A673 (cell line): ENCODE data around the gene TNS3. TPM values are rescaled to one million over a fixed set of nuclear protein-coding genes. Genes with fewer than 3 reads are reported as not detected.

Experiments
- BruUV-seq: library from RNA; stranded (reverse); fragments of 400-500 nt; replicated peaks from 2 replicates; lab custom pipeline; 2021; lab: Mats Ljungman, UMichigan
- CTCF ChIA-PET: fragments of 300-600 bp; sonication (Branson Sonifier 250); formaldehyde crosslinking; loops from one replicate; lab custom pipeline; 2022; ENCODE audit warnings: antibody characterized with exemption; lab: Charles Lee
- POLR2A ChIA-PET: fragments of 300-600 bp; sonication (Branson Sonifier 250); formaldehyde crosslinking; loops from one replicate; lab custom pipeline; 2022; ENCODE audit warnings: antibody characterized with exemption; ENCODE audit not compliant: low non-redundant PET; lab: Charles Lee
- DNase-seq: peaks from one replicate; pipeline ENCODE4 v3.0.0-alpha.2; 2015; ENCODE audit warnings: low spot score
- H3K27ac ChIP-seq: fragments of 200-600 bp; sonication (generic); 2 replicates; pipeline ENCODE4 v1.5.1; 2016; ENCODE audit warnings: mixed run types, low read depth, mild to moderate bottlenecking, mixed read lengths, antibody characterized with exemption, low read length; ENCODE audit not compliant: poor library complexity, severe bottlenecking
- H3K27me3 ChIP-seq: fragments of 200-600 bp; sonication (generic); replicated peaks from 2 replicates; pipeline ENCODE4 v1.6.1; 2017; ENCODE audit warnings: mixed run types, low read depth, mild to moderate bottlenecking, mixed read lengths, antibody characterized with exemption, low read length; ENCODE audit not compliant: insufficient read depth, poor library complexity
- H3K36me3 ChIP-seq: fragments of 200-600 bp; sonication (generic); 2 replicates; pipeline ENCODE4 v1.6.1; 2016; ENCODE audit warnings: mixed run types, mild to moderate bottlenecking, mixed read lengths, antibody characterized with exemption, low read length; ENCODE audit not compliant: insufficient read depth, poor library complexity, severe bottlenecking
- H3K4me1 ChIP-seq: fragments of 200-600 bp; sonication (generic); 2 replicates; pipeline ENCODE4 v1.6.1; 2017; ENCODE audit warnings: mixed run types, mild to moderate bottlenecking, mixed read lengths, antibody characterized with exemption, low read length; ENCODE audit not compliant: insufficient read depth, poor library complexity, severe bottlenecking
- H3K4me3 ChIP-seq: fragments of 200-600 bp; sonication (generic); 2 replicates; pipeline ENCODE4 v1.5.1; 2016; ENCODE audit warnings: low read depth, mixed run types, mild to moderate bottlenecking, mixed read lengths, low read length; ENCODE audit not compliant: poor library complexity, severe bottlenecking
- H3K9me3 ChIP-seq: fragments of 200-600 bp; sonication (generic); 2 replicates; pipeline ENCODE4 v1.6.1; 2016; ENCODE audit warnings: mixed run types, low read depth, mild to moderate bottlenecking, mixed read lengths, antibody characterized with exemption, low read length; ENCODE audit not compliant: poor library complexity, severe bottlenecking
- EZH2 ChIP-seq: fragments of 200-600 bp; sonication (generic); IDR thresholded peaks from 2 replicates; pipeline ENCODE4 v1.6.1; 2017; ENCODE audit warnings: borderline replicate concordance, low read depth, mild to moderate bottlenecking, mixed read lengths, antibody characterized with exemption, low read length; ENCODE audit not compliant: poor library complexity, severe bottlenecking
- intact Hi-C: fragments of 100-400 bp; cut with micrococcal nuclease; formaldehyde crosslinking; loops from one replicate; pipeline ENCODE4 v1.10.0; 2022; ENCODE audit not compliant: unreplicated experiment
- total RNA-seq: library from RNA; stranded (reverse); gene quantifications from 2 replicates; pipeline ENCODE4 v1.2.3, GENCODE V29; 2021
- TF ChIP-seq, protein P1 (sequence below): fragments of 300-800, 200-600 bp; sonication (generic); conservative IDR thresholded peaks from 2 replicates; pipeline ENCODE4 v1.5.1; 2017; ENCODE audit warnings: low read depth, mild to moderate bottlenecking, antibody characterized with exemption, low read length, moderate library complexity, mixed read lengths

The TNS3 gene
- total RNA-seq, 1 experiment from 2014 or later = not detected

- TF ChIP-seq, protein P1, sequence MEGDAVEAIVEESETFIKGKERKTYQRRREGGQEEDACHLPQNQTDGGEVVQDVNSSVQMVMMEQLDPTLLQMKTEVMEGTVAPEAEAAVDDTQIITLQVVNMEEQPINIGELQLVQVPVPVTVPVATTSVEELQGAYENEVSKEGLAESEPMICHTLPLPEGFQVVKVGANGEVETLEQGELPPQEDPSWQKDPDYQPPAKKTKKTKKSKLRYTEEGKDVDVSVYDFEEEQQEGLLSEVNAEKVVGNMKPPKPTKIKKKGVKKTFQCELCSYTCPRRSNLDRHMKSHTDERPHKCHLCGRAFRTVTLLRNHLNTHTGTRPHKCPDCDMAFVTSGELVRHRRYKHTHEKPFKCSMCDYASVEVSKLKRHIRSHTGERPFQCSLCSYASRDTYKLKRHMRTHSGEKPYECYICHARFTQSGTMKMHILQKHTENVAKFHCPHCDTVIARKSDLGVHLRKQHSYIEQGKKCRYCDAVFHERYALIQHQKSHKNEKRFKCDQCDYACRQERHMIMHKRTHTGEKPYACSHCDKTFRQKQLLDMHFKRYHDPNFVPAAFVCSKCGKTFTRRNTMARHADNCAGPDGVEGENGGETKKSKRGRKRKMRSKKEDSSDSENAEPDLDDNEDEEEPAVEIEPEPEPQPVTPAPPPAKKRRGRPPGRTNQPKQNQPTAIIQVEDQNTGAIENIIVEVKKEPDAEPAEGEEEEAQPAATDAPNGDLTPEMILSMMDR = no peak
- TF ChIP-seq EZH2 = no peak
- Histone ChIP-seq H3K27me3 (no peaks in the 10 kb centered on the region), H3K36me3 (no peaks in the 10 kb centered on the region), H3K4me1 (no peaks in the 10 kb centered on the region), H3K27ac (no peak overlapping the region), H3K9me3 (no peaks in the 10 kb centered on the region), H3K4me3 (no peak overlapping the region)
- intact Hi-C loops = loop anchor here (5.0 kb wide), 1 partner anchor 377 kb away; no protein-coding TSS in a partner anchor
- no peak for DNase-seq
- ChIA-PET POLR2A (no interaction called here), CTCF (no interaction called here)
- BruUV-seq = no TSS peak
These were observed 141.6 kb downstream of the TNS3 start for GRCh38 chr7:47440320-47440719.

DNA sequence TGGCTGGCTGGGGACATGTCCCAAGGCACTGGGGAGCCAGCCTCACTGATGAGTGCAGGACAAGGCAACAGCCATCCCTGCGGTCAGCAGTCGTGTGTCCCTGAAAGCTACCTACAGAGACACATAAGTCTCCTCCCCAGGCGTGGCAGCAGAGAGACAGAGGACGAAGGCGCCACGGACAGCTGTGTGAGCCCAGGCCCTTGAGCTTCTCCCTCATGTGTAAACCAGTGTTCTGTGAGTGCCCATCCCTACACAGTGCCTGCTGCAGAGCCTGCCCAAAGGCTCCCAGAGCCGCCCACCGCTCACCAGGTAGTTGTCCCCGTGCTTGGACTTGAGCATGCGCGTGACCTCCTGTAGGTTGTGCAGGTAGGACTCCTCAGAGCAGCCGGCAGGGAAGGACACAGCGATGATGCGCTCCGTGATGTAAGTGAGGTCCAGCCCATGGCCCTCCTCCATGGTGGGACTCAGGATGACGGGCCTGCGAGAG is 142.7 kb downstream of the TNS3 start:
- H3K27me3 ChIP-seq = no peaks in the 10 kb centered on the region
- no TSS peak for BruUV-seq
- intact Hi-C loops = no loop called here
- POLR2A ChIA-PET = no interaction called here
- H3K4me1 ChIP-seq = no peaks in the 10 kb centered on the region
- no peaks in the 10 kb centered on the region for H3K9me3 ChIP-seq
- DNase-seq = no peak
- no peak overlapping the region for H3K4me3 ChIP-seq
- no peak overlapping the region for H3K27ac ChIP-seq
- no peaks in the 10 kb centered on the region for H3K36me3 ChIP-seq
- CTCF ChIA-PET = no interaction called here
- no peak for TF ChIP-seq EZH2
- TF ChIP-seq, protein P1 = no peak

- Histone ChIP-seq H3K4me1 (no peaks in the 10 kb centered on the region), H3K9me3 (no peaks in the 10 kb centered on the region), H3K36me3 (no peaks in the 10 kb centered on the region), H3K27me3 (no peaks in the 10 kb centered on the region), H3K4me3 (no peak overlapping the region), H3K27ac (no peak overlapping the region)
- DNase-seq = no peak
- BruUV-seq = no TSS peak
- ChIA-PET POLR2A (no interaction called here), CTCF (no interaction called here)
- no peak for TF ChIP-seq EZH2
- TF ChIP-seq, protein P1 = no peak
- intact Hi-C loops = no loop called here
These were observed 143.4 kb downstream of the TNS3 start for GRCh38 chr7:47438411-47439029.
